GM12872 (cell line): ENCODE measurements around the gene TCF4.

Experiments
- CTCF ChIP-seq: IDR thresholded peaks from 3 replicates; pipeline ENCODE4 v1.5.1; 2011; ENCODE audit warnings: low read depth, mild to moderate bottlenecking, low read length, moderate library complexity; ENCODE audit not compliant: insufficient read depth

TCF4 gene

GRCh38 chr18:55588111-55588869 lies at the start of gene TCF4:
TSS of gene TCF4 (minus strand) at chr18:55588192. CDS start at chr18:55587116, 1,076 bp downstream.
- no peak for TF ChIP-seq CTCF

GRCh38 chr18:55637204-55637603 lies 49.2 kb upstream of the TCF4 start:
- no peak for TF ChIP-seq CTCF

GRCh38 chr18:55635439-55635838 lies 47.4 kb upstream of the TCF4 start:
- TF ChIP-seq CTCF = no peak

GRCh38 chr18:55634545-55634944 lies 46.6 kb upstream of the TCF4 start:
- TF ChIP-seq CTCF = no peak

- TF ChIP-seq CTCF = no peak
Observed at GRCh38 chr18:55633032-55633431, 45.0 kb upstream of the TCF4 start.

GRCh38 chr18:55629133-55629532 lies 41.1 kb upstream of the TCF4 start:
- TF ChIP-seq CTCF = no peak

- no peak for TF ChIP-seq CTCF
Observed at GRCh38 chr18:55627007-55627406, 39.0 kb upstream of the TCF4 start.
